Fibroblast of skin of left quadriceps (primary cell): ENCODE measurements around the gene DYNLT2.
"Not testable (repeated sequence)": the region's sequence is repeated elsewhere in the genome, so short reads cannot be mapped to it uniquely, and the experiment has no call there.

Source experiments
- DNase-seq, 2 experiments: peaks; one replicate each; pipeline ENCODE4 v3.0.0-alpha.2; 2013; ENCODE audit warnings: low read depth in 2 of 2

DYNLT2 gene

GRCh38 chr6:169783971-169784820 is 32.8 kb upstream of the DYNLT2 start:
- DNase-seq: no peak

- DNase-seq: no peak
Observed at GRCh38 chr6:169783401-169783800, 32.0 kb upstream of the DYNLT2 start.

- no peak for DNase-seq
Observed at GRCh38 chr6:169782966-169783365, 31.6 kb upstream of the DYNLT2 start.

- no peak for DNase-seq
Observed at GRCh38 chr6:169780571-169781091, 29.3 kb upstream of the DYNLT2 start.

GRCh38 chr6:169779896-169780295 is 28.5 kb upstream of the DYNLT2 start:
- DNase-seq: no peak

GRCh38 chr6:169779092-169779815 is 27.9 kb upstream of the DYNLT2 start:
- DNase-seq: no peak

- DNase-seq: no peak
Observed at GRCh38 chr6:169778646-169779045, 27.3 kb upstream of the DYNLT2 start.

GRCh38 chr6:169777896-169778295 is 26.5 kb upstream of the DYNLT2 start:
- DNase-seq: no peak

GRCh38 chr6:169776379-169776778 is 25.0 kb upstream of the DYNLT2 start:
- DNase-seq: no peak

- no peak for DNase-seq
Observed at GRCh38 chr6:169775321-169775720, 23.9 kb upstream of the DYNLT2 start.

GRCh38 chr6:169774347-169774746 is 23.0 kb upstream of the DYNLT2 start:
- no peak for DNase-seq

- no peak for DNase-seq
Observed at GRCh38 chr6:169766921-169767736, 15.8 kb upstream of the DYNLT2 start.

- no peak for DNase-seq
Observed at GRCh38 chr6:169766232-169766631, 14.9 kb upstream of the DYNLT2 start.

GRCh38 chr6:169765789-169766188 is 14.4 kb upstream of the DYNLT2 start:
- DNase-seq: not testable (repeated sequence)

- no peak for DNase-seq
Observed at GRCh38 chr6:169763881-169764280, 12.5 kb upstream of the DYNLT2 start.

- no peak for DNase-seq
Observed at GRCh38 chr6:169763308-169763707, 11.9 kb upstream of the DYNLT2 start.

- no peak for DNase-seq
Observed at GRCh38 chr6:169755162-169755561, 3.8 kb upstream of the DYNLT2 start.

- no peak for DNase-seq
Observed at GRCh38 chr6:169752074-169752623, 777 bp upstream of the DYNLT2 start.

GRCh38 chr6:169746556-169746955 is 4.8 kb downstream of the DYNLT2 start:
- DNase-seq: no peak

- no peak for DNase-seq
Observed at GRCh38 chr6:169745405-169745804, 6.0 kb downstream of the DYNLT2 start.

- no peak for DNase-seq
Observed at GRCh38 chr6:169741344-169741743, 10.0 kb downstream of the DYNLT2 start.
